ENCODE measurements around the gene UBE2QL1. TPM values are rescaled to one million over a fixed set of nuclear protein-coding genes. Genes with fewer than 3 reads are reported as not detected.
A peak's percentile ranks its signal among the peaks of the same experiment; 100 is the strongest.

Gene UBE2QL1, protein sequence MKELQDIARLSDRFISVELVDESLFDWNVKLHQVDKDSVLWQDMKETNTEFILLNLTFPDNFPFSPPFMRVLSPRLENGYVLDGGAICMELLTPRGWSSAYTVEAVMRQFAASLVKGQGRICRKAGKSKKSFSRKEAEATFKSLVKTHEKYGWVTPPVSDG
- 1 to 10 TPM in 1 of 4 donors, under 1 TPM in 3; 0.15 to 1.4 (median 0.28) TPM for total RNA-seq

DNA sequence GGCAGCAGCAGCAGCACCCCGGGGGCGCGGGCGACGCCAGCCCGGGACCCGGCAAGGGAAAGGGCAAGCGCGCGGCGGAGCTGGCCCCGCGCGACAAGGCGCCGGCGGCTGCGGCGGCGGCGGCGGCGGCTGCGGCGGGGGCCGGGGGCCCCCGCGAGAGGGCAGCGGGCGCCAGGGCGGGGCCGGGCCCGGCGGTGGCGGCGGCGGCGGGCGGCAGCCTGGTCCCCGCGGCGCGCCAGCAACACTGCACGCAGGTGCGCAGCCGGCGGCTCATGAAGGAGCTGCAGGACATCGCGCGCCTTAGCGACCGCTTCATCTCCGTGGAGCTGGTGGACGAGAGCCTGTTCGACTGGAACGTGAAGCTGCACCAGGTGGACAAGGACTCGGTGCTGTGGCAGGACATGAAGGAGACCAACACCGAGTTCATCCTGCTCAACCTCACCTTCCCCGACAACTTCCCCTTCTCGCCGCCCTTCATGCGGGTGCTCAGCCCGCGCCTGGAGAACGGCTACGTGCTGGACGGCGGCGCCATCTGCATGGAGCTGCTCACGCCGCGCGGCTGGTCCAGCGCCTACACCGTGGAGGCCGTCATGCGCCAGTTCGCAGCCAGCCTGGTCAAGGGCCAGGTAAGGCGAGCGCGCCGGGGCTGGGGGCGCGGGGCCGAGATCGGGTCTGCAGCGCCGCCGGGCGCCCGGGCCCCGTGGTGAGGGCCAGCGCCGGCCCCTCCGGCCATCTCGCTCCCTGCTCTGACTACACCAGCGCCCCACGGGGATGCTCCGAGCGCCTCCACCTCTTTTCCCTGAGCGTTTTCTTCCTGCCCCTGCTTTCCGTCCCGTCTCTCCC lies at the start of gene UBE2QL1:
Gene UBE2QL1, plus strand, starts transcription at position 238 of the 843 bp plus-strand sequence. Its CDS starts 35 bp downstream, at position 273.
- TF ChIP-seq POLR2AphosphoS5 (IDR thresholded peaks at IDR 0.05) (no peak), EP300 (IDR thresholded peaks at IDR 0.05) (no peak), POLR2A (IDR thresholded peaks at IDR 0.05) (no peak)
- TF ChIP-seq, protein P1, sequence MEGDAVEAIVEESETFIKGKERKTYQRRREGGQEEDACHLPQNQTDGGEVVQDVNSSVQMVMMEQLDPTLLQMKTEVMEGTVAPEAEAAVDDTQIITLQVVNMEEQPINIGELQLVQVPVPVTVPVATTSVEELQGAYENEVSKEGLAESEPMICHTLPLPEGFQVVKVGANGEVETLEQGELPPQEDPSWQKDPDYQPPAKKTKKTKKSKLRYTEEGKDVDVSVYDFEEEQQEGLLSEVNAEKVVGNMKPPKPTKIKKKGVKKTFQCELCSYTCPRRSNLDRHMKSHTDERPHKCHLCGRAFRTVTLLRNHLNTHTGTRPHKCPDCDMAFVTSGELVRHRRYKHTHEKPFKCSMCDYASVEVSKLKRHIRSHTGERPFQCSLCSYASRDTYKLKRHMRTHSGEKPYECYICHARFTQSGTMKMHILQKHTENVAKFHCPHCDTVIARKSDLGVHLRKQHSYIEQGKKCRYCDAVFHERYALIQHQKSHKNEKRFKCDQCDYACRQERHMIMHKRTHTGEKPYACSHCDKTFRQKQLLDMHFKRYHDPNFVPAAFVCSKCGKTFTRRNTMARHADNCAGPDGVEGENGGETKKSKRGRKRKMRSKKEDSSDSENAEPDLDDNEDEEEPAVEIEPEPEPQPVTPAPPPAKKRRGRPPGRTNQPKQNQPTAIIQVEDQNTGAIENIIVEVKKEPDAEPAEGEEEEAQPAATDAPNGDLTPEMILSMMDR (IDR thresholded peaks at IDR 0.05), result no peak
- Histone ChIP-seq H3K27ac (no peak within 1 kb of the TSS), H3K4me3 (peak within 1 kb of the TSS in 1 of 2 donors; percentile 48), H3K9me3 (no peaks in the 10 kb centered on the region), H3K27me3 (peaks cover 52% of the 10 kb centered on the region), H3K4me1 (peaks cover 0 to 11% (median 6%) of the 10 kb centered on the region in 3 donors), H3K36me3 (no peaks in the 10 kb centered on the region)
- peak; percentile 41 for ATAC-seq
- 0 to 1% methylated on average over 7 of the region's 103 CpGs for WGBS, 2 donors (ENCODE audit: low coverage in 1 of 2)

DNA sequence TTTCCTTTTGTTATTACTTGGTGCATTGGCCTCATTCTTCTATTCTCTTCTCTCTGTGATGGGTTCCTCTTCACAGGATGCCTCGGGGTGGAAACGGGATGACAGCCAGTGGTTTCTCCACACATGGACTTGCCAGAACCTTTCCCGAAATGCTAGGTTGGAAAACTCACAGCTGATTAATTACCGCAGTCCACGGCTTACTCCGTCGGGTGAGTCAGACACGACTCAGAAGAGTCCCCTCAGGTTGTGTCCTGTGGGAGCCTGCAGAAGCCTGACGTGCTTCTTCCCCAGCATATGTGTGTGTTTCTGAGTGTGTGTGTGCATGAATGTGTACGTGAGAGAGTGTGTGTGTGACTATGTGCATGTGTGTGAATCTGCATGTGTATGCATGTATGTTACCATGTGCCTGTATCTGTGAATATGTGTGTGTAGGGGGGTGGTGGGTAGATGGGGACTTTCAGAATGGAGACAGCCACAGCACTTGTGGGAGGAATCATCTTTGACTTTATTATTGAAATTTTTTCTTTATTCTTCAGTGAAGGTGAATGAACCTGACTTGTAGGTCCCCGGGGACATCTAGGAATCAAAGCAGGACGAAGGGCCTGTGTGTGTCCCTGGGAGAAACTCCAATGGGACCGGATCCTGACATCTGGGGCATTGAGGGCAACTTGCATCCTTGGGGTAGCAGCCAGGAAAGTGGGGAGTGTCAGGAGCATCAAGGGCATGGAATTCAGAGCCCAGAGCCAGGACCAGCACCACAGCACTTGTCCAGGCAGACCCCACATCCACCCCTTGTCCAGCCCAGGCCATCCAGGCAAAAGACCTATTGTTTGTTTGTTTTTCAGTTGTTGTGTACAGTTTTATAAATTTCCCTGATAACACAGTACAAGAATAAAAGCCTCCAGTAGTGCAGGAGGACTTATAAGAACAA lies 48.4 kb upstream of the UBE2QL1 start:
- Histone ChIP-seq H3K27ac (no peak overlapping the region), H3K4me1 (no peaks in the 10 kb centered on the region), H3K9me3 (peaks cover 0 to 4% (median 0%) of the 10 kb centered on the region in 3 donors), H3K27me3 (peaks cover 6% of the 10 kb centered on the region), H3K4me3 (no peak overlapping the region), H3K36me3 (no peaks in the 10 kb centered on the region)
- 53 to 85% methylated on average over 3 to 6 of the region's 13 CpGs for WGBS, 2 donors (ENCODE audit: low coverage in 1 of 2)
- TF ChIP-seq POLR2AphosphoS5 (IDR thresholded peaks at IDR 0.05) (no peak), EP300 (IDR thresholded peaks at IDR 0.05) (no peak)
- TF ChIP-seq, protein P1 (IDR thresholded peaks at IDR 0.05), result no peak
- no peak for ATAC-seq

DNA sequence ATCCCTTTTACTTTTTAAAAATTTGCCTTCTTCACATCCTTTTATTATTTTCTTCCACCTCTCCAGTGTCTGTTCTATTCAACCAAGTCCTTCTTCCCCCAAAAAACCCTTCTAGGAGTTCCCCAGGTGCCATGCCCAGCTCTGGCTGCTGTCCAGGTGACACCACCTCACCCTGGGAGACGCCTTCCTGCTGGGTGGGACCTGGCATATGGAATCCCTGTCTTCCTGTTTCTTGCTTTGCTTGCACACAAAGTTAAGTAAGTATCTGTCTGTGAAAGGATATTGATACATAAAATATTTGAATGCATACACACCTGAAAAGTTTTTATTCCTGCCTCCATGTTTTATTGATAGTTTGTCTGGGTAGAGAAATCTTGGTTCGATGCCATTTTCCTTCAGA lies 47.2 kb upstream of the UBE2QL1 start:
- Histone ChIP-seq H3K27ac (no peak overlapping the region), H3K9me3 (peaks cover 0 to 4% (median 0%) of the 10 kb centered on the region in 3 donors), H3K4me3 (no peak overlapping the region), H3K27me3 (peaks cover 4% of the 10 kb centered on the region), H3K36me3 (no peaks in the 10 kb centered on the region), H3K4me1 (no peaks in the 10 kb centered on the region)
- no peak for ATAC-seq
- 53% methylated on average over 2 of the region's 2 CpGs; no CpG with 5 or more reads in 1 of the 2 donors for WGBS, 2 donors (ENCODE audit: low coverage in 1 of 2)
- TF ChIP-seq POLR2AphosphoS5 (IDR thresholded peaks at IDR 0.05) (no peak), POLR2A (IDR thresholded peaks at IDR 0.05) (no peak), EP300 (IDR thresholded peaks at IDR 0.05) (no peak)
- TF ChIP-seq, protein P1 (IDR thresholded peaks at IDR 0.05), result no peak

DNA sequence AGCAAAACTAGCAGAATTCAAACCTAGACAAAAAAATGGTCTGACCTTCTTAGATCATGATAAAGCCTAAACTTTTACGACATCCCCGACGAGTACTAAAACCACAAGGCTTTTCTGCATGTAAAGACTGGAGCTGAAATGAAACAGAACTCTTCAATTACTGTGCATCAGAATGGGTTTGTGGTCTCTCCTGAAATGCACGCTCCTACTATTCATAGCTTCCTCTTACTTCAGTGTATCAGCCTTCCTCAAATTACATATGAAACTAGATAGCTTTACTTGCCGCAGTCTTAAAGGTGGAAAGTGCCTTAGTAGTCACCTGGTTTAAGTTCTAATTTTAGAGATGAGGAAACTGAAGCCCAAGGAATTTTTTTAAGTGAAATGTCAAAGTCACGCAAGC lies 45.7 kb upstream of the UBE2QL1 start:
- no peak for TF ChIP-seq EP300 (IDR thresholded peaks at IDR 0.05)
- TF ChIP-seq, protein P1 (IDR thresholded peaks at IDR 0.05), result no peak
- no peak for TF ChIP-seq POLR2A (IDR thresholded peaks at IDR 0.05)
- no peak for TF ChIP-seq POLR2AphosphoS5 (IDR thresholded peaks at IDR 0.05)
- no peaks in the 10 kb centered on the region for H3K4me1 ChIP-seq
- peaks cover 13% of the 10 kb centered on the region for H3K27me3 ChIP-seq
- H3K9me3 ChIP-seq, result peaks cover 0 to 2% (median 0%) of the 10 kb centered on the region in 3 donors
- 65 to 74% methylated on average over 6 of the region's 6 CpGs for WGBS, 2 donors (ENCODE audit: low coverage in 1 of 2)
- no peak overlapping the region for H3K4me3 ChIP-seq
- no peak overlapping the region for H3K27ac ChIP-seq
- ATAC-seq, result no peak
- no peaks in the 10 kb centered on the region for H3K36me3 ChIP-seq

Data from gastroesophageal sphincter (tissue), 4 donors.